CD4-positive, alpha-beta T cell treated with Interleukin-10 for 1 hour (primary cell): ENCODE data around the gene GLCE.
"Not testable (repeated sequence)": the region's sequence is repeated elsewhere in the genome, so short reads cannot be mapped to it uniquely, and the experiment has no call there.

Experiments
- DNase-seq: peaks from one replicate; pipeline ENCODE4 v3.0.0-alpha.2; 2020

The GLCE gene

GRCh38 chr15:69138963-69139362, 21.5 kb upstream of the GLCE start:
- no peak for DNase-seq

- no peak for DNase-seq
Observed at GRCh38 chr15:69140306-69140705, 20.1 kb upstream of the GLCE start.

- no peak for DNase-seq
Observed at GRCh38 chr15:69141286-69141701, 19.1 kb upstream of the GLCE start.

- no peak for DNase-seq
Observed at GRCh38 chr15:69141833-69142232, 18.6 kb upstream of the GLCE start.

GRCh38 chr15:69143756-69144436, 16.5 kb upstream of the GLCE start:
- DNase-seq: no peak

- DNase-seq: no peak
Observed at GRCh38 chr15:69144530-69144929, 15.9 kb upstream of the GLCE start.

DNA sequence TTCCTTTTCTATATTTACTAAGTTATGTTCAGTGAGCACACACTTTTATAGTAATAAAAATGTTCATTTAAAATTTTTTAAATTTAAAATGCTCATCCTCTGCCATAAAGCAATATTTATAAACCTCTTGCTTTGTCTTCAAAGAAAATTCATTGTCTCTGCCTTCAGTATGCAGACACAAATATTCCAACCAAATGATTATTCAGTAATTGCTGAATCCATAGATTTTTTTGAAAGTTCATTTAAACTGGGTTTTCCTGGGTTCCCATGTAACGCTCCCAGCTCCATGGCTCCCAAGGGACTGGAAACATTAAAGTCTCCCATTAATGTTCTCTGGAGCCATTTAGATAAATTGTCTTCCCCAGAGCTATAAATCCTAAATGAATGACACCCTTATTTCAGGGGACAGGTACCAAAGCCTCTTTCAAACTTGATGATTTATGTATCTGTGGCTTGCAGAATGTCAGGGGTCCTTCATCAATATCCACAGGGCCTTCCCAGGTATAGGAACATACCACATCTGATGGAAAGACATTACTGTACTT, 15.2 kb upstream of the GLCE start:
- DNase-seq: no peak

DNA sequence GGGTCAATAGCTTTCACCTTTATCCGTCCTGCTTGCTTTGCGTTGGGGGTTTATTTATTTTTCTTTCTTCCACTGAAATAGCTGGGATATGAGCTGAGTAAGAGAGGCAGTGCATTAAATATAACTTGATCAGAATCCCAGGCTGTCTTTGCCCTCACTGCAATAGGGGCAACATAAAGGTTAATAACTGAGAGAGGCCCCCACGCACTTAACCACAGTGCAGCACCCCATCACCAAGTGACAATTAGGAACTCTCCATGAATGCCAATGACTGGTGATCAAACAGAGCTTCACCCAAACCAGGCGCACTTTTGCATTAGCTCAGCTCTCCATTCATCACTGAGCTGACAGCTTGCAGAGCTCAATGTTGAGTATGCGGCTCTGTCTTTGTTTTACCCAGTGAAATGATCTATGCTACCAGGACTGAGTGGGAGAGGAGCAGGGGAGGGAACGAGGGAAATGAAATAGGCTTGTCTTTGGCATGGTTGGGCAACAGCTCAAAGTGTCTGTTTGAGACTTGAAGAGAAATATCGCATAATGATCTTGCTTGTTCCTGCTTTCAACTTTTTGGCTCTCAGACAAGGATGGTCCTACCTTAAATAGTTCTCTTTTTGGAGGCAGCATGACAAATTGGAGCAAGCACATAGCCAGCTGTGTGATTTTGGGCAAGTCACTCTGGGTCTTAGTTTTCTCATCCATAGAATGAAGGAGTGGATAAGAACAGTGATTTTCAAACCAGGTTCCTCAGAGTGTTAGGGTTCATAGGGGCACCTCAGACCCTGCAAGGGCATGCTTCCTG, 14.5 kb upstream of the GLCE start:
- no peak for DNase-seq

- DNase-seq: no peak
Observed at GRCh38 chr15:69146724-69147435, 13.6 kb upstream of the GLCE start.

DNA sequence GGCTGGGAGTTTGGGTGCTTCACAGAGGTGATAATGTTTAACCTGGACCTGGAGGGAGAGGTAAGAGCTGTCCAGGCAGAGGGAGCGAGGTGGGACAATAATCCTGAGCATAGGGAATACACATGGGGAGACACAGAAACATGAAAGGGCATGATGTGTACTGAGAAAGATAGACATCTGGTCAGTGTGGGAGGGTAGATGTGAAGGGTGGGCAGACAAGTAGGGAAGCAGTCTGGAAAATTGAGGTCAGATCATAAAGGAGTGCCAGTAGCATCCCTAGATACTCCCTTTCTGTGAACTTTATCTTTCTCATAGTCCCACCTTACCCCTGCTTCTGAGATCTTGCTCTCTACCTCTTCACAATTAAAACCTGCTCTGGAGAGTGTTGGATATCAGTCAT, 12.0 kb upstream of the GLCE start:
- DNase-seq: no peak

- DNase-seq: no peak
Observed at GRCh38 chr15:69149163-69149562, 11.3 kb upstream of the GLCE start.

GRCh38 chr15:69149803-69150202, 10.6 kb upstream of the GLCE start:
- no peak for DNase-seq

DNA sequence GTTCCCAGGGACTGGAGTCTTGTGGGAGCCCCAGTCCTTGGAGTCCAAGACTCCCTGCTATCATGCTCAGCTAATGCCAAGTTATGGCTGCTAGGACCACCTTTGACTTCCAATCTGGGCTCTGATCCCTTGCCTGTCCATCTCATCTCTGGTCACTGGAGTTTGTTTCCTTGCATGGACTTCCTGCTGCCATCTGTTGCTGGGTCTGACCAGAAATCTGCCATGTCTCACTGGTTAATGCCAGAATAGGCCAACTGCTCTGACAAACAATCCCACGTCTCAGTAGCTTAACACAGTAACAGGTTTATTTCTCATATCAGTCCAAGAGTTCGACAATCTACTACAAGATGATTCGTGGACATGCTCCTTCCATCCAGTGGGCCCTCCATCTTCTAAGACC, 10.1 kb upstream of the GLCE start:
- DNase-seq: no peak

DNA sequence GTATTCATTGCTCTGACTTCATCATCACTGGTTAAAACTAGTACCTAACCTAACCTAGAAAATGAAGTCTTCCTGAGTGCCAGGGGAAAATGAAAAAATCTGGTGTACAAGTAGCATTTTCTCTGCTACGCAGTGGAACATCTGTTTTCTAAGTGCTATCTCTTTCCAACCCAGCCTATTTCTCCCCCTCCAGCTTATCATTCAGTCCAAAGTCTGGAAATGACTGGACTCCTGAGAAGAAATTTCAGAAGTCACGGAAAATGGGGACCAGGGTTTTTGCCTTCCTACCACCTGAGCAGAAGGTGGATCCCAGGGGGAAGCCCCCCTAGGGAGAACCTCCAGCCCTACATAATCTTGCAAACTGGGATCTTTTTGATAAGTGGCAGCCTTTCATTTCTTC, 9.6 kb upstream of the GLCE start:
- DNase-seq: no peak

GRCh38 chr15:69153046-69153445, 7.4 kb upstream of the GLCE start:
- DNase-seq: no peak

DNA sequence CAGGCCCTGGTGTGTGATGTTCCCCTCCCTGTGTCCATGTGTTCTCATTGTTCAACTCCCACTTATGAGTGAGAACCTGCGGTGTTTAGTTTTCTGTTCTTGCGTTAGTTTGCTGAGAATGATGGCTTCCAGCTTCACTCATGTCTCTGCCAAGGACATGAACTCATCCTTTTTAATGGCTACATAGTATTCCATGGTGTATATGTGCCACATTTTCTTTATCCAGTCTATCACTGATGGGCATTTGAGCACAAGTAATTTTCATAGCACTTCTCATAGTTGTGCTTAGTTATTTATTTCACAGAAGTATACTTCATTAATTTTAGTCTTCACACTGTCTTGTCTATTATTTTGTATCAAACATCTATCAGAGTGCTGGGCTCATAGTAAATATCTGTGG, 6.8 kb upstream of the GLCE start:
- not testable (repeated sequence) for DNase-seq

DNA sequence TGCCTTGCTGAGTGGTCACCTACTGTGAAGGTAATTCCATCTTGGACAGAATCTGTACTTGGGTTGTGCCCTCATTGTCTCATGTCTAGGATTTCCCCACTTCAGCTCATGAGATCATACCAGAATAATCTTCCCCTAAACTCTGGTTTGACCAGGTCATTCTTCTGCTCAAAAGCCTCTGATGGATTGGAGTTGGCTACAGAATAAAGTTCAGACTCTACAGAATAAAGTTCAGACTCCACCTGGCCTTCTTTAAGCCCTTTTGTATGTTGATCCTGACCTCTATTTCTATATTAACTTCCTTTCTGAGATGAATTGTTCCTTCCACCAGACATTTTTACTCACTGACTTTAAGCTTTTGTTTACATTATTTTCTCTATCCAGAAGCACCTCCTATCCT, 6.4 kb upstream of the GLCE start:
- no peak for DNase-seq

DNA sequence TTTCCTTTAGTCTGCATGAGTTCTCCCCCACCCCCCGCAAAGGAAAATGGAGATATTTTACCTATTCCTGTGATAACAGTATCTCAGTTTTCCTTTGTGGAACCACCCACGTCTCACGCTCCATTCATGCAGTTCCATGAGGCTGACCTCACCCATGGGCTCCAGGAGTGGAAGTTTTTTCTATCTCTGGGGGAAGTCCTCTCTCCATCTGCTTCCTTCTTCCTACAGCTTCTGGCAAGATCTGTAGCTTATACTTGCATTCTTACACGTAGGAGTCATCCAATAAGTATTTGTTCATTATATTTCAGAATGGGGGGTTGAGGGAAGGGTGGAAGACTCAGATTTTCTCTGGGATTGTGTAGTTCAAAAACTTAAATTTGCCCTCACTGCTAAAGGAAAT, 5.8 kb upstream of the GLCE start:
- no peak for DNase-seq

- no peak for DNase-seq
Observed at GRCh38 chr15:69156736-69157381, 3.6 kb upstream of the GLCE start.

- DNase-seq: no peak
Observed at GRCh38 chr15:69158201-69158842, 2.1 kb upstream of the GLCE start.

- DNase-seq: no peak
Observed at GRCh38 chr15:69158843-69159240, 1.6 kb upstream of the GLCE start.

- no peak for DNase-seq
Observed at GRCh38 chr15:69159805-69160140, 662 bp upstream of the GLCE start.
